Liver (tissue), 9 donors: Measurements from ENCODE around the gene VWA2. TPM values are rescaled to one million over a fixed set of nuclear protein-coding genes. Genes with fewer than 3 reads are reported as not detected.

Experiments
- DNase-seq: peaks from one replicate; pipeline ENCODE4 v3.0.0-alpha.2; 2017; ENCODE audit warnings: low spot score
- H3K27ac ChIP-seq, 2 donors: one replicate each; pipeline ENCODE4 v1.7.0; 2013; ENCODE audit warnings: inconsistent platforms in 2 of 2, low read length in 2 of 2, control low read depth in 1 of 2, low read depth in 1 of 2, mild to moderate bottlenecking in 1 of 2
- H3K27me3 ChIP-seq, 4 donors: one replicate each; pipeline versions ENCODE4 v1.6.1 to v1.7.0; 2013; ENCODE audit warnings: low read length in 3 of 4, inconsistent platforms in 1 of 4, mild to moderate bottlenecking in 1 of 4, moderate library complexity in 1 of 4; ENCODE audit not compliant: control insufficient read depth in 4 of 4, insufficient read depth in 4 of 4
- H3K36me3 ChIP-seq, 4 donors: one replicate each; pipeline versions ENCODE4 v1.6.1 to v1.7.0; 2013; ENCODE audit warnings: low read length in 3 of 4, mild to moderate bottlenecking in 3 of 4, low read depth in 1 of 4, moderate library complexity in 1 of 4; ENCODE audit not compliant: control insufficient read depth in 4 of 4, insufficient read depth in 3 of 4
- H3K4me1 ChIP-seq, 4 donors: one replicate each; pipeline versions ENCODE4 v1.6.1 to v1.7.0; 2013; ENCODE audit warnings: low read length in 3 of 4, mild to moderate bottlenecking in 3 of 4, moderate library complexity in 1 of 4; ENCODE audit not compliant: control insufficient read depth in 4 of 4, insufficient read depth in 4 of 4
- H3K4me3 ChIP-seq, 3 donors: one replicate each; pipeline versions ENCODE4 v1.6.1 to v1.7.0; 2013; ENCODE audit warnings: low read length in 3 of 3, control low read depth in 1 of 3, low read depth in 1 of 3, mild to moderate bottlenecking in 1 of 3
- H3K9ac ChIP-seq, 2 donors: one replicate each; pipeline ENCODE4 v1.7.0; 2013; ENCODE audit warnings: low read length in 2 of 2, mild to moderate bottlenecking in 2 of 2, moderate library complexity in 2 of 2, control low read depth in 1 of 2, low read depth in 1 of 2
- H3K9me3 ChIP-seq, 4 donors: one replicate each; pipeline versions ENCODE4 v1.6.1 to v1.7.0; 2013; ENCODE audit warnings: low read length in 3 of 4; ENCODE audit not compliant: control insufficient read depth in 4 of 4
- EGR1 ChIP-seq, 2 donors: IDR thresholded peaks; 2 replicates each; pipeline ENCODE4 v1.6.1; 2016 to 2018; ENCODE audit warnings: antibody characterized with exemption in 2 of 2, low read depth in 2 of 2
- FOXA1 ChIP-seq: IDR thresholded peaks from 2 replicates; pipeline ENCODE4 v1.6.1; 2016; ENCODE audit warnings: antibody characterized with exemption
- FOXA2 ChIP-seq: IDR thresholded peaks from 2 replicates; pipeline ENCODE4 v1.6.1; 2016; ENCODE audit warnings: antibody characterized with exemption
- GABPA ChIP-seq, 2 donors: IDR thresholded peaks in 1 of 2; conservative IDR thresholded peaks in 1 of 2; 2 replicates each; pipeline ENCODE4 v1.6.1; 2016; ENCODE audit warnings: antibody characterized with exemption in 2 of 2, mild to moderate bottlenecking in 1 of 2, moderate library complexity in 1 of 2
- HNF4A ChIP-seq, 2 donors: conservative IDR thresholded peaks; 2 replicates each; pipeline ENCODE4 v1.6.1; 2016; ENCODE audit warnings: antibody characterized with exemption in 2 of 2, mild to moderate bottlenecking in 2 of 2
- HNF4G ChIP-seq: IDR thresholded peaks from 2 replicates; pipeline ENCODE4 v1.6.1; 2016; ENCODE audit warnings: antibody characterized with exemption
- JUND ChIP-seq, 2 donors: IDR thresholded peaks; 2 replicates each; pipeline ENCODE4 v1.6.1; 2016; ENCODE audit warnings: antibody characterized with exemption in 2 of 2
- NR2F2 ChIP-seq: IDR thresholded peaks from 2 replicates; pipeline ENCODE4 v1.6.1; 2016; ENCODE audit warnings: antibody characterized with exemption
- RAD21 ChIP-seq, 2 donors: IDR thresholded peaks; 2 replicates each; pipeline ENCODE4 v1.6.1; 2016; ENCODE audit warnings: antibody characterized with exemption in 2 of 2, mild to moderate bottlenecking in 2 of 2
- REST ChIP-seq: IDR thresholded peaks from 2 replicates; pipeline ENCODE4 v1.6.1; 2016; ENCODE audit warnings: antibody characterized with exemption, mild to moderate bottlenecking
- SP1 ChIP-seq: IDR thresholded peaks from 2 replicates; pipeline ENCODE4 v1.6.1; 2018; ENCODE audit warnings: antibody characterized with exemption, mild to moderate bottlenecking
- TAF1 ChIP-seq: conservative IDR thresholded peaks from 2 replicates; pipeline ENCODE4 v1.6.1; 2016; ENCODE audit warnings: antibody characterized with exemption, mild to moderate bottlenecking
- YY1 ChIP-seq: IDR thresholded peaks from 2 replicates; pipeline ENCODE4 v1.6.1; 2016; ENCODE audit warnings: antibody characterized with exemption, mild to moderate bottlenecking
- WGBS: extraction: QIAGEN DNeasy Blood & Tissue Kit; methylation state at CpG from one replicate; pipeline ENCODE4 v1.1.7; 2013; 5-methylcytosine and 5-hydroxymethylcytosine counted together
- polyA plus RNA-seq, 2 donors: library from polyadenylated mRNA; stranded (reverse) in 1 of 2; unstranded in 1 of 2; fragments of 200-250 nt in 1 of 2; fragments of >200 nt in 1 of 2; fragmentation: Nextera tagmentation in 1 of 2; extraction: Ambion mirVana in 1 of 2; gene quantifications; one replicate each; pipeline versions ENCODE4 v1.2.1 to v1.2.3, GENCODE V29; 2013 to 2015
- total RNA-seq, 2 donors: library from RNA; depleted of rRNA; stranded (reverse); fragments of >200 nt; gene quantifications; one replicate each; pipeline ENCODE4 v1.2.3, GENCODE V29; 2014
- TF ChIP-seq, protein P1 (sequence below): IDR thresholded peaks from 2 replicates; pipeline ENCODE4 v1.6.1; 2016; ENCODE audit warnings: antibody characterized with exemption
- TF ChIP-seq, protein P2 (sequence below): IDR thresholded peaks from 2 replicates; pipeline ENCODE4 v1.6.1; 2016; ENCODE audit warnings: antibody characterized with exemption
- TF ChIP-seq, protein P3 (sequence below): IDR thresholded peaks from 2 replicates; pipeline ENCODE4 v1.6.1; 2016; ENCODE audit warnings: antibody characterized with exemption
- TF ChIP-seq, protein P4 (sequence below): fragments of 150-350 bp; IDR thresholded peaks from 2 replicates; pipeline ENCODE4 v1.5.1; 2017; ENCODE audit warnings: improper control_type of control experiment, low read depth, low read length; ENCODE audit not compliant: missing input control
- donor health status: healthy.
- donor health status: healthy.
- donor health status: healthy.
- donor health status: healthy.
- donor health status: healthy.

The VWA2 gene
- total and polyA plus RNA-seq, 4 donors: 0.05 to 0.25 TPM; not detected in 2

DNA sequence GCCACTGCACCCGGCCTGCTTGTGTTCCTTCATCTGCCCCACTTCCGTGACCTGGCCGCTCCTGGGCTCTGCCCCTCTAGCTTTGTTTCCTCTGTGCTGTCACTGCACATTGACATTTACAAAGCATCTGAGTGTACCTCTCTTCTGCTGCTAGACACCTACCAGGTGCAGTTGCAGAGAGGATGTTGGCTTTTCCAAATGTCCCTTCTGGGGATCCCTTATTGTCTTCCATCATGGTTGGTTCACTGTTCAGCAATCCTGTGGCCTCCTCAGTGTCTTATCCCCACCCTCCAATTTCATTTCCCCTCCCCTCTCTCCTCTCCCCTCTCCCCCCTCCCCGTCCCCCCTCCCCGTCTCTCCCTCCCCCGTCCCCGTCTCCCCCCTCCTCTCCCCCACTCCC, 13.8 kb downstream of the VWA2 start (continued):
- TF ChIP-seq, protein P1, sequence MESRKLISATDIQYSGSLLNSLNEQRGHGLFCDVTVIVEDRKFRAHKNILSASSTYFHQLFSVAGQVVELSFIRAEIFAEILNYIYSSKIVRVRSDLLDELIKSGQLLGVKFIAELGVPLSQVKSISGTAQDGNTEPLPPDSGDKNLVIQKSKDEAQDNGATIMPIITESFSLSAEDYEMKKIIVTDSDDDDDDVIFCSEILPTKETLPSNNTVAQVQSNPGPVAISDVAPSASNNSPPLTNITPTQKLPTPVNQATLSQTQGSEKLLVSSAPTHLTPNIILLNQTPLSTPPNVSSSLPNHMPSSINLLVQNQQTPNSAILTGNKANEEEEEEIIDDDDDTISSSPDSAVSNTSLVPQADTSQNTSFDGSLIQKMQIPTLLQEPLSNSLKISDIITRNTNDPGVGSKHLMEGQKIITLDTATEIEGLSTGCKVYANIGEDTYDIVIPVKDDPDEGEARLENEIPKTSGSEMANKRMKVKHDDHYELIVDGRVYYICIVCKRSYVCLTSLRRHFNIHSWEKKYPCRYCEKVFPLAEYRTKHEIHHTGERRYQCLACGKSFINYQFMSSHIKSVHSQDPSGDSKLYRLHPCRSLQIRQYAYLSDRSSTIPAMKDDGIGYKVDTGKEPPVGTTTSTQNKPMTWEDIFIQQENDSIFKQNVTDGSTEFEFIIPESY: no peak
- TF ChIP-seq RAD21 (IDR thresholded peaks at IDR 0.05): no peak
- no peak for TF ChIP-seq JUND (IDR thresholded peaks at IDR 0.05)
- no peak for TF ChIP-seq YY1
- no peak for TF ChIP-seq NR2F2
- TF ChIP-seq GABPA (IDR thresholded peaks at IDR 0.05 in 1 of 2, conservative IDR thresholded peaks at IDR 0.05 in 1 of 2): no peak

GRCh38 chr10:114255227-114255626, 16.2 kb downstream of the VWA2 start:
- H3K4me3 ChIP-seq: no peak overlapping the region
- TF ChIP-seq, protein P2, sequence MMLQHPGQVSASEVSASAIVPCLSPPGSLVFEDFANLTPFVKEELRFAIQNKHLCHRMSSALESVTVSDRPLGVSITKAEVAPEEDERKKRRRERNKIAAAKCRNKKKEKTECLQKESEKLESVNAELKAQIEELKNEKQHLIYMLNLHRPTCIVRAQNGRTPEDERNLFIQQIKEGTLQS: no peak
- no peak for TF ChIP-seq NR2F2
- TF ChIP-seq, protein P3, sequence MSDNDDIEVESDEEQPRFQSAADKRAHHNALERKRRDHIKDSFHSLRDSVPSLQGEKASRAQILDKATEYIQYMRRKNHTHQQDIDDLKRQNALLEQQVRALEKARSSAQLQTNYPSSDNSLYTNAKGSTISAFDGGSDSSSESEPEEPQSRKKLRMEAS: no peak
- TF ChIP-seq, protein P4, sequence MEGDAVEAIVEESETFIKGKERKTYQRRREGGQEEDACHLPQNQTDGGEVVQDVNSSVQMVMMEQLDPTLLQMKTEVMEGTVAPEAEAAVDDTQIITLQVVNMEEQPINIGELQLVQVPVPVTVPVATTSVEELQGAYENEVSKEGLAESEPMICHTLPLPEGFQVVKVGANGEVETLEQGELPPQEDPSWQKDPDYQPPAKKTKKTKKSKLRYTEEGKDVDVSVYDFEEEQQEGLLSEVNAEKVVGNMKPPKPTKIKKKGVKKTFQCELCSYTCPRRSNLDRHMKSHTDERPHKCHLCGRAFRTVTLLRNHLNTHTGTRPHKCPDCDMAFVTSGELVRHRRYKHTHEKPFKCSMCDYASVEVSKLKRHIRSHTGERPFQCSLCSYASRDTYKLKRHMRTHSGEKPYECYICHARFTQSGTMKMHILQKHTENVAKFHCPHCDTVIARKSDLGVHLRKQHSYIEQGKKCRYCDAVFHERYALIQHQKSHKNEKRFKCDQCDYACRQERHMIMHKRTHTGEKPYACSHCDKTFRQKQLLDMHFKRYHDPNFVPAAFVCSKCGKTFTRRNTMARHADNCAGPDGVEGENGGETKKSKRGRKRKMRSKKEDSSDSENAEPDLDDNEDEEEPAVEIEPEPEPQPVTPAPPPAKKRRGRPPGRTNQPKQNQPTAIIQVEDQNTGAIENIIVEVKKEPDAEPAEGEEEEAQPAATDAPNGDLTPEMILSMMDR: no peak
- no peak for TF ChIP-seq REST
- TF ChIP-seq FOXA2: no peak
- TF ChIP-seq, protein P1: no peak
- no peak for TF ChIP-seq YY1
- TF ChIP-seq GABPA (IDR thresholded peaks at IDR 0.05 in 1 of 2, conservative IDR thresholded peaks at IDR 0.05 in 1 of 2): no peak
- TF ChIP-seq SP1: no peak
- no peak for TF ChIP-seq HNF4A (conservative IDR thresholded peaks at IDR 0.05)
- TF ChIP-seq TAF1: no peak
- TF ChIP-seq HNF4G: no peak
- TF ChIP-seq EGR1 (IDR thresholded peaks at IDR 0.05; ENCODE audit: low read depth in 2 of 2): no peak
- TF ChIP-seq FOXA1: no peak
- no peaks in the 10 kb centered on the region for H3K9me3 ChIP-seq
- no peak overlapping the region for H3K27ac ChIP-seq
- H3K9ac ChIP-seq: no peak overlapping the region
- no peaks in the 10 kb centered on the region for H3K36me3 ChIP-seq
- H3K27me3 ChIP-seq: no peaks in the 10 kb centered on the region
- no peak for DNase-seq
- H3K4me1 ChIP-seq: no peaks in the 10 kb centered on the region
- WGBS: 87% methylated on average over 1 of the region's 1 CpG
